ENCODE data around the gene ZNF429. TPM values are rescaled to one million over a fixed set of nuclear protein-coding genes. Genes with fewer than 3 reads are reported as not detected.
A peak's percentile ranks its signal among the peaks of the same experiment; 100 is the strongest.

The ZNF429 gene
- total RNA-seq, 2 donors from 2014 or later, result 7.5 to 20.0 TPM

GRCh38 chr19:21584537-21584936 is 79.1 kb downstream of the ZNF429 start:
- Histone ChIP-seq H3K9me3 (no peaks in the 10 kb centered on the region), H3K27ac (no peak overlapping the region), H3K4me3 (no peak overlapping the region), H3K36me3 (no peaks in the 10 kb centered on the region), H3K4me1 (ENCODE audit: control insufficient read depth in 1 of 2, low read depth in 2 of 2) (peaks cover 0 to 4% of the 10 kb centered on the region in 2 donors), H3K27me3 (replicated peaks; ENCODE audit: insufficient read depth) (no peaks in the 10 kb centered on the region)
- no peak for TF ChIP-seq CTCF (IDR thresholded peaks at IDR 0.05)
- no peak for ATAC-seq (ENCODE audit: insufficient number of reproducible peaks, low FRiP score, low read depth)
- DNase-seq (ENCODE audit: low spot score), result no peak

GRCh38 chr19:21585281-21585890 is 80.0 kb downstream of the ZNF429 start:
- Histone ChIP-seq H3K27ac (no peak overlapping the region), H3K36me3 (no peaks in the 10 kb centered on the region), H3K27me3 (replicated peaks; ENCODE audit: insufficient read depth) (no peaks in the 10 kb centered on the region), H3K9me3 (no peaks in the 10 kb centered on the region), H3K4me1 (ENCODE audit: control insufficient read depth in 1 of 2, low read depth in 2 of 2) (peaks cover 0 to 4% of the 10 kb centered on the region in 2 donors), H3K4me3 (no peak overlapping the region)
- ATAC-seq (ENCODE audit: insufficient number of reproducible peaks, low FRiP score, low read depth) (no peak), DNase-seq (ENCODE audit: low spot score) (no peak)
- no peak for TF ChIP-seq CTCF (IDR thresholded peaks at IDR 0.05)

- no peak for TF ChIP-seq CTCF (IDR thresholded peaks at IDR 0.05)
- Histone ChIP-seq H3K9me3 (no peaks in the 10 kb centered on the region), H3K4me3 (peak overlapping the region; percentile 84), H3K4me1 (ENCODE audit: control insufficient read depth in 1 of 2, low read depth in 2 of 2) (peaks cover 0 to 4% of the 10 kb centered on the region in 2 donors), H3K27me3 (replicated peaks; ENCODE audit: insufficient read depth) (no peaks in the 10 kb centered on the region), H3K36me3 (no peaks in the 10 kb centered on the region), H3K27ac (no peak overlapping the region)
- no peak for ATAC-seq (ENCODE audit: insufficient number of reproducible peaks, low FRiP score, low read depth)
- no peak for DNase-seq (ENCODE audit: low spot score)
Measured at GRCh38 chr19:21586311-21587116, 81.1 kb downstream of the ZNF429 start.

GRCh38 chr19:21587117-21587461 is 81.7 kb downstream of the ZNF429 start:
- TF ChIP-seq CTCF (IDR thresholded peaks at IDR 0.05), result no peak
- H3K9me3 ChIP-seq, result no peaks in the 10 kb centered on the region
- H3K4me3 ChIP-seq, result peak overlapping the region; percentile 84
- no peak for DNase-seq (ENCODE audit: low spot score)
- H3K27me3 ChIP-seq (replicated peaks; ENCODE audit: insufficient read depth), result no peaks in the 10 kb centered on the region
- no peaks in the 10 kb centered on the region for H3K36me3 ChIP-seq
- no peak overlapping the region for H3K27ac ChIP-seq
- H3K4me1 ChIP-seq (ENCODE audit: control insufficient read depth in 1 of 2, low read depth in 2 of 2), result peaks cover 0 to 4% of the 10 kb centered on the region in 2 donors
- no peak for ATAC-seq (ENCODE audit: insufficient number of reproducible peaks, low FRiP score, low read depth)

- ATAC-seq (ENCODE audit: insufficient number of reproducible peaks, low FRiP score, low read depth) (no peak), DNase-seq (ENCODE audit: low spot score) (no peak)
- no peaks in the 10 kb centered on the region for H3K36me3 ChIP-seq
- no peaks in the 10 kb centered on the region for H3K27me3 ChIP-seq (replicated peaks; ENCODE audit: insufficient read depth)
- no peak overlapping the region for H3K4me3 ChIP-seq
- no peak overlapping the region for H3K27ac ChIP-seq
- H3K4me1 ChIP-seq (ENCODE audit: control insufficient read depth in 1 of 2, low read depth in 2 of 2), result peaks cover 0 to 4% of the 10 kb centered on the region in 2 donors
- TF ChIP-seq CTCF (IDR thresholded peaks at IDR 0.05), result no peak
- H3K9me3 ChIP-seq, result no peaks in the 10 kb centered on the region
Measured at GRCh38 chr19:21587549-21587948, 82.1 kb downstream of the ZNF429 start.
